ENCODE data around the gene NR6A1.

NR6A1 gene

DNA sequence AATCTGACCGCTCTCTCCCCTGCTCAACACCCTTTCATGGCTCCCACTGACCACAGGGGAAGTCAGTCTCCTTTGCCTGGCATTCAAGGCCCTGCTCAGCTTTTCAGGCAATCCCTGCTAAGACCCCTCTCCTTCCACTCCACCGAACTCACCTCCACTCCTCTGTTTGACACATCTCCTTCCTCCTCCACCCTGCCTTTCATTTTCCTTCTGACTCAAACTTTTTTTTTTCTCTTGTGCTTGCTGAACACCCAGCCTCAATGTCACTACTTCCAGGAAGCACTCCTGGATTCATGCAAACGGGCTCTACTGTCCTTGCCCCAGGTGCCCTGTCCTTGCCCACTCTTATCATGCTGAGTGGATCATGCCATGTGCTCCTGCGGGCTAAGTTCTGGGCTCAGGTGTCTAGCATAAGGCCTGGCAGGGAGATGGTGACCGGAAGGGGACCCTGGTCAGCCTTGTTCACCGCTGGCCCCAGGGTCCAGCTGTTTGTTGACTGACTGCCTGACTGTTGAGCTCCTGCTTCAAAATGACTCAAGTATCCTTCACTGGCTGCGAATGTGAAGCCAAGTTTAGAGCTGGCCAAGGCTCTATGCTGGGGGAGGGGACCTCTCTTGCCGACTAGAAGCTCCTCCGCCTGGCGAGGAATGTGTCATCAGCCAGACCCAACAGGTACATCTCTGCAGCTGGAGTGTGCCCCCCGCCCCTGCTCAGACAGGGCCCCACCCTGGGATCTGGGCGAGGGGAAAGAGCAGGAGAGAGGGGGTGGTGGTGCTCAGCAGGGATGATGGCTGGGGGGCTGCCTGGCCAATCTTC is 270.1 kb downstream of the NR6A1 start:
- Histone ChIP-seq H3K4me3 (ENCODE audit: low read depth, low read length) (no peak overlapping the region), H3K36me3 (ENCODE audit: control insufficient read depth in 2 of 2, insufficient read depth in 1 of 2, low read length in 2 of 2) (no peaks in the 10 kb centered on the region), H3K4me1 (ENCODE audit: control insufficient read depth, insufficient read depth, low read length) (no peaks in the 10 kb centered on the region), H3K9me3 (ENCODE audit: control insufficient read depth, insufficient read depth, low read depth, low read length) (no peaks in the 10 kb centered on the region), H3K27ac (ENCODE audit: extremely low read depth, low read depth, low read length) (no peak overlapping the region)
- POLR2A ChIA-PET, result no interaction called here
- CTCF ChIA-PET, result no interaction called here
- TF ChIP-seq ZNF292 (tag by site-specific recombination; IDR thresholded peaks at IDR 0.05; ENCODE audit: borderline replicate concordance, low read depth) (no peak), ZNF596 (tag by site-specific recombination; IDR thresholded peaks at IDR 0.05) (no peak), ZNF112 (tag by site-specific recombination; IDR thresholded peaks at IDR 0.05) (no peak), ZSCAN16 (tag by site-specific recombination; IDR thresholded peaks at IDR 0.05) (peak; percentile 93), SCRT2 (tag by site-specific recombination; IDR thresholded peaks at IDR 0.05) (peak; percentile 57; the same call in 1 of the 2 replicates), ZNF174 (tag by site-specific recombination; IDR thresholded peaks at IDR 0.05) (no peak), ZNF777 (tag by site-specific recombination; IDR thresholded peaks at IDR 0.05; ENCODE audit: borderline replicate concordance) (no peak), ZNF658 (tag by site-specific recombination; IDR thresholded peaks at IDR 0.05) (no peak), HOXA7 (CRISPR knock-in tag; IDR thresholded peaks at IDR 0.05; ENCODE audit: borderline replicate concordance) (no peak), ZNF677 (tag by site-specific recombination; IDR thresholded peaks at IDR 0.05) (no peak), ZNF138 (tag by site-specific recombination; IDR thresholded peaks at IDR 0.05; ENCODE audit: borderline replicate concordance) (no peak), ZBTB21 (tag by site-specific recombination; IDR thresholded peaks at IDR 0.05) (no peak), ZBTB1 (tag by site-specific recombination; IDR thresholded peaks at IDR 0.05) (no peak), SALL2 (tag by site-specific recombination; IDR thresholded peaks at IDR 0.05; ENCODE audit: borderline replicate concordance) (no peak), ZIC2 (tag by site-specific recombination; IDR thresholded peaks at IDR 0.05) (peak; percentile 45; the same call in 1 of the 2 replicates), ZBTB20 (tag by site-specific recombination; IDR thresholded peaks at IDR 0.05) (no peak), GLI4 (tag by site-specific recombination; IDR thresholded peaks at IDR 0.05) (peak; percentile 95), ZNF510 (tag by site-specific recombination; IDR thresholded peaks at IDR 0.05; ENCODE audit: insufficient replicate concordance) (no peak)
- TF ChIP-seq, protein P1, sequence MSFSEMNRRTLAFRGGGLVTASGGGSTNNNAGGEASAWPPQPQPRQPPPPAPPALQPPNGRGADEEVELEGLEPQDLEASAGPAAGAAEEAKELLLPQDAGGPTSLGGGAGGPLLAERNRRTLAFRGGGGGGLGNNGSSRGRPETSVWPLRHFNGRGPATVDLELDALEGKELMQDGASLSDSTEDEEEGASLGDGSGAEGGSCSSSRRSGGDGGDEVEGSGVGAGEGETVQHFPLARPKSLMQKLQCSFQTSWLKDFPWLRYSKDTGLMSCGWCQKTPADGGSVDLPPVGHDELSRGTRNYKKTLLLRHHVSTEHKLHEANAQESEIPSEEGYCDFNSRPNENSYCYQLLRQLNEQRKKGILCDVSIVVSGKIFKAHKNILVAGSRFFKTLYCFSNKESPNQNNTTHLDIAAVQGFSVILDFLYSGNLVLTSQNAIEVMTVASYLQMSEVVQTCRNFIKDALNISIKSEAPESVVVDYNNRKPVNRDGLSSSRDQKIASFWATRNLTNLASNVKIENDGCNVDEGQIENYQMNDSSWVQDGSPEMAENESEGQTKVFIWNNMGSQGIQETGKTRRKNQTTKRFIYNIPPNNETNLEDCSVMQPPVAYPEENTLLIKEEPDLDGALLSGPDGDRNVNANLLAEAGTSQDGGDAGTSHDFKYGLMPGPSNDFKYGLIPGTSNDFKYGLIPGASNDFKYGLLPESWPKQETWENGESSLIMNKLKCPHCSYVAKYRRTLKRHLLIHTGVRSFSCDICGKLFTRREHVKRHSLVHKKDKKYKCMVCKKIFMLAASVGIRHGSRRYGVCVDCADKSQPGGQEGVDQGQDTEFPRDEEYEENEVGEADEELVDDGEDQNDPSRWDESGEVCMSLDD (tag by site-specific recombination; IDR thresholded peaks at IDR 0.05), result no peak
- TF ChIP-seq, protein P2, sequence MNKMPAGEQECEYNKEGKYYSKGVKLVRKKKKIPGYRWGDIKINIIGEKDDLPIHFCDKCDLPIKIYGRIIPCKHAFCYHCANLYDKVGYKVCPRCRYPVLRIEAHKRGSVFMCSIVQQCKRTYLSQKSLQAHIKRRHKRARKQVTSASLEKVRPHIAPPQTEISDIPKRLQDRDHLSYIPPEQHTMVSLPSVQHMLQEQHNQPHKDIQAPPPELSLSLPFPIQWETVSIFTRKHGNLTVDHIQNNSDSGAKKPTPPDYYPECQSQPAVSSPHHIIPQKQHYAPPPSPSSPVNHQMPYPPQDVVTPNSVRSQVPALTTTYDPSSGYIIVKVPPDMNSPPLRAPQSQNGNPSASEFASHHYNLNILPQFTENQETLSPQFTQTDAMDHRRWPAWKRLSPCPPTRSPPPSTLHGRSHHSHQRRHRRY (tag by site-specific recombination; IDR thresholded peaks at IDR 0.05), result no peak
- TF ChIP-seq, protein P3, sequence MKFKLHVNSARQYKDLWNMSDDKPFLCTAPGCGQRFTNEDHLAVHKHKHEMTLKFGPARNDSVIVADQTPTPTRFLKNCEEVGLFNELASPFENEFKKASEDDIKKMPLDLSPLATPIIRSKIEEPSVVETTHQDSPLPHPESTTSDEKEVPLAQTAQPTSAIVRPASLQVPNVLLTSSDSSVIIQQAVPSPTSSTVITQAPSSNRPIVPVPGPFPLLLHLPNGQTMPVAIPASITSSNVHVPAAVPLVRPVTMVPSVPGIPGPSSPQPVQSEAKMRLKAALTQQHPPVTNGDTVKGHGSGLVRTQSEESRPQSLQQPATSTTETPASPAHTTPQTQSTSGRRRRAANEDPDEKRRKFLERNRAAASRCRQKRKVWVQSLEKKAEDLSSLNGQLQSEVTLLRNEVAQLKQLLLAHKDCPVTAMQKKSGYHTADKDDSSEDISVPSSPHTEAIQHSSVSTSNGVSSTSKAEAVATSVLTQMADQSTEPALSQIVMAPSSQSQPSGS (tag by site-specific recombination; IDR thresholded peaks at IDR 0.05; ENCODE audit: low read depth), result no peak
- TF ChIP-seq, protein P4, sequence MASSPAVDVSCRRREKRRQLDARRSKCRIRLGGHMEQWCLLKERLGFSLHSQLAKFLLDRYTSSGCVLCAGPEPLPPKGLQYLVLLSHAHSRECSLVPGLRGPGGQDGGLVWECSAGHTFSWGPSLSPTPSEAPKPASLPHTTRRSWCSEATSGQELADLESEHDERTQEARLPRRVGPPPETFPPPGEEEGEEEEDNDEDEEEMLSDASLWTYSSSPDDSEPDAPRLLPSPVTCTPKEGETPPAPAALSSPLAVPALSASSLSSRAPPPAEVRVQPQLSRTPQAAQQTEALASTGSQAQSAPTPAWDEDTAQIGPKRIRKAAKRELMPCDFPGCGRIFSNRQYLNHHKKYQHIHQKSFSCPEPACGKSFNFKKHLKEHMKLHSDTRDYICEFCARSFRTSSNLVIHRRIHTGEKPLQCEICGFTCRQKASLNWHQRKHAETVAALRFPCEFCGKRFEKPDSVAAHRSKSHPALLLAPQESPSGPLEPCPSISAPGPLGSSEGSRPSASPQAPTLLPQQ (tag by site-specific recombination; IDR thresholded peaks at IDR 0.05), result no peak
- TF ChIP-seq, protein P5, sequence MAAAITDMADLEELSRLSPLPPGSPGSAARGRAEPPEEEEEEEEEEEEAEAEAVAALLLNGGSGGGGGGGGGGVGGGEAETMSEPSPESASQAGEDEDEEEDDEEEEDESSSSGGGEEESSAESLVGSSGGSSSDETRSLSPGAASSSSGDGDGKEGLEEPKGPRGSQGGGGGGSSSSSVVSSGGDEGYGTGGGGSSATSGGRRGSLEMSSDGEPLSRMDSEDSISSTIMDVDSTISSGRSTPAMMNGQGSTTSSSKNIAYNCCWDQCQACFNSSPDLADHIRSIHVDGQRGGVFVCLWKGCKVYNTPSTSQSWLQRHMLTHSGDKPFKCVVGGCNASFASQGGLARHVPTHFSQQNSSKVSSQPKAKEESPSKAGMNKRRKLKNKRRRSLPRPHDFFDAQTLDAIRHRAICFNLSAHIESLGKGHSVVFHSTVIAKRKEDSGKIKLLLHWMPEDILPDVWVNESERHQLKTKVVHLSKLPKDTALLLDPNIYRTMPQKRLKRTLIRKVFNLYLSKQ (tag by site-specific recombination; IDR thresholded peaks at IDR 0.05; ENCODE audit: borderline replicate concordance), result no peak
- TF ChIP-seq, protein P6, sequence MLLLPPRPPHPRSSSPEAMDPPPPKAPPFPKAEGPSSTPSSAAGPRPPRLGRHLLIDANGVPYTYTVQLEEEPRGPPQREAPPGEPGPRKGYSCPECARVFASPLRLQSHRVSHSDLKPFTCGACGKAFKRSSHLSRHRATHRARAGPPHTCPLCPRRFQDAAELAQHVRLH (tag by site-specific recombination; IDR thresholded peaks at IDR 0.05), result no peak
- TF ChIP-seq, protein P7, sequence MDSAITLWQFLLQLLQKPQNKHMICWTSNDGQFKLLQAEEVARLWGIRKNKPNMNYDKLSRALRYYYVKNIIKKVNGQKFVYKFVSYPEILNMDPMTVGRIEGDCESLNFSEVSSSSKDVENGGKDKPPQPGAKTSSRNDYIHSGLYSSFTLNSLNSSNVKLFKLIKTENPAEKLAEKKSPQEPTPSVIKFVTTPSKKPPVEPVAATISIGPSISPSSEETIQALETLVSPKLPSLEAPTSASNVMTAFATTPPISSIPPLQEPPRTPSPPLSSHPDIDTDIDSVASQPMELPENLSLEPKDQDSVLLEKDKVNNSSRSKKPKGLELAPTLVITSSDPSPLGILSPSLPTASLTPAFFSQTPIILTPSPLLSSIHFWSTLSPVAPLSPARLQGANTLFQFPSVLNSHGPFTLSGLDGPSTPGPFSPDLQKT (IDR thresholded peaks at IDR 0.05; ENCODE audit: borderline replicate concordance, low read depth, low read length), result no peak
- TF ChIP-seq, protein P8, sequence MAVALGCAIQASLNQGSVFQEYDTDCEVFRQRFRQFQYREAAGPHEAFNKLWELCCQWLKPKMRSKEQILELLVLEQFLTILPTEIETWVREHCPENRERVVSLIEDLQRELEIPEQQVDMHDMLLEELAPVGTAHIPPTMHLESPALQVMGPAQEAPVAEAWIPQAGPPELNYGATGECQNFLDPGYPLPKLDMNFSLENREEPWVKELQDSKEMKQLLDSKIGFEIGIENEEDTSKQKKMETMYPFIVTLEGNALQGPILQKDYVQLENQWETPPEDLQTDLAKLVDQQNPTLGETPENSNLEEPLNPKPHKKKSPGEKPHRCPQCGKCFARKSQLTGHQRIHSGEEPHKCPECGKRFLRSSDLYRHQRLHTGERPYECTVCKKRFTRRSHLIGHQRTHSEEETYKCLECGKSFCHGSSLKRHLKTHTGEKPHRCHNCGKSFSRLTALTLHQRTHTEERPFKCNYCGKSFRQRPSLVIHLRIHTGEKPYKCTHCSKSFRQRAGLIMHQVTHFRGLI (tag by site-specific recombination; IDR thresholded peaks at IDR 0.05), result no peak

Data from HEK293 (cell line).